Esophagus mucosa (tissue), 1 donor: ENCODE measurements around the gene DNAJB13. TPM values are rescaled to one million over a fixed set of nuclear protein-coding genes. Genes with fewer than 3 reads are reported as not detected.
A peak's percentile ranks its signal among the peaks of the same experiment; 100 is the strongest.
"Not testable (repeated sequence)": the region's sequence is repeated elsewhere in the genome, so short reads cannot be mapped to it uniquely, and the experiment has no call there.

ENCODE experiments used
- ATAC-seq: fragments of 200-7000 bp; cut with Tn5 transposase; one replicate; pipeline ENCODE4 v1.9.1; 2020
- total RNA-seq: library from RNA; stranded (reverse); gene quantifications from one replicate; pipeline ENCODE4 v1.2.4, GENCODE V29; 2023
- donor health status: DM: yes; HTN: yes; CAD: no.

DNAJB13 gene
- total RNA-seq, 1 donor from 2014 or later, result not detected

GRCh38 chr11:73977856-73978519, 27.2 kb downstream of the DNAJB13 start:
- ATAC-seq, result no peak

GRCh38 chr11:73978576-73979086, 27.8 kb downstream of the DNAJB13 start:
- no peak for ATAC-seq

- peak; percentile 49 for ATAC-seq
Observed at GRCh38 chr11:73980001-73980961, 29.5 kb downstream of the DNAJB13 start.

- no peak for ATAC-seq
Observed at GRCh38 chr11:73981051-73981805, 30.4 kb downstream of the DNAJB13 start.

- peak; percentile 83 for ATAC-seq
Observed at GRCh38 chr11:73982595-73982989, 31.8 kb downstream of the DNAJB13 start, which contains the start of gene UCP2. TSS of gene UCP2 (minus strand) at chr11:73982843. CDS start at chr11:73978378, 4,465 bp downstream.

GRCh38 chr11:73982990-73983740, 32.3 kb downstream of the DNAJB13 start:
- ATAC-seq, result peak; percentile 89

GRCh38 chr11:73983741-73984538, 33.1 kb downstream of the DNAJB13 start:
- no peak for ATAC-seq

GRCh38 chr11:73985661-73986060, 34.8 kb downstream of the DNAJB13 start:
- not testable (repeated sequence) for ATAC-seq

- ATAC-seq, result no peak
Observed at GRCh38 chr11:73988227-73988626, 37.4 kb downstream of the DNAJB13 start.

GRCh38 chr11:73989156-73989555, 38.3 kb downstream of the DNAJB13 start:
- no peak for ATAC-seq

- no peak for ATAC-seq
Observed at GRCh38 chr11:73990730-73991129, 39.9 kb downstream of the DNAJB13 start.

GRCh38 chr11:73991471-73992006, 40.7 kb downstream of the DNAJB13 start:
- ATAC-seq, result no peak

GRCh38 chr11:73995247-73995646, 44.4 kb downstream of the DNAJB13 start:
- no peak for ATAC-seq

GRCh38 chr11:73995731-73996130, 44.9 kb downstream of the DNAJB13 start:
- no peak for ATAC-seq

- ATAC-seq, result no peak
Observed at GRCh38 chr11:73996161-73996747, 45.4 kb downstream of the DNAJB13 start.

GRCh38 chr11:73997120-73997770, 46.4 kb downstream of the DNAJB13 start:
- ATAC-seq, result no peak

GRCh38 chr11:73998846-73999575, 48.2 kb downstream of the DNAJB13 start:
- ATAC-seq, result no peak

- ATAC-seq, result peak; percentile 32
Observed at GRCh38 chr11:73999581-74000306, 48.9 kb downstream of the DNAJB13 start.
